HG03025 (cell line): ENCODE data around the gene DUOX2.
"Not testable (repeated sequence)": the region's sequence is repeated elsewhere in the genome, so short reads cannot be mapped to it uniquely, and the experiment has no call there.

Experiments
- ATAC-seq: cut with Tn5 transposase; IDR thresholded peaks from one replicate; pipeline ENCODE4 v1.9.1; 2021; ENCODE audit warnings: mild to moderate bottlenecking, moderate library complexity; ENCODE audit not compliant: unreplicated experiment, low FRiP score

DUOX2 gene

DNA sequence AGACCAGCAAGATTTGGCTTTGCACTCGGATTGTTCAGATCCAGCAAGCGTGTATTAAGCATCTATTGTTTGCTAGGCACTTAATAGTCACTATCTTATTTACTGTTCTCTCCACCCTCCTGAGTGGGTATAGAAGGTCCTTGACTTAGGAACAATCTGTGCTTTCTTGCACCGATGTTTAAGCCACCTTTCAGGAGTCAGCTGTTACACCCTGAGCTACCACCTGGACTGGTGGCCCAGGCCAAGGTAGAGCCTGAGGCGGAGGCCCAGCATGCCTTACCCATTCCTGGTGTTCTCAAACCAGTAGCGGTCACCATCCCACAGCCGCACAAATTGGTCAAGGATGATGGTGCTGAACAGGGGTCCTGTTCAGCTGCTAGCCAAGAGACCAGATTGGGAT lies 25.8 kb upstream of the DUOX2 start:
- no peak for ATAC-seq

DNA sequence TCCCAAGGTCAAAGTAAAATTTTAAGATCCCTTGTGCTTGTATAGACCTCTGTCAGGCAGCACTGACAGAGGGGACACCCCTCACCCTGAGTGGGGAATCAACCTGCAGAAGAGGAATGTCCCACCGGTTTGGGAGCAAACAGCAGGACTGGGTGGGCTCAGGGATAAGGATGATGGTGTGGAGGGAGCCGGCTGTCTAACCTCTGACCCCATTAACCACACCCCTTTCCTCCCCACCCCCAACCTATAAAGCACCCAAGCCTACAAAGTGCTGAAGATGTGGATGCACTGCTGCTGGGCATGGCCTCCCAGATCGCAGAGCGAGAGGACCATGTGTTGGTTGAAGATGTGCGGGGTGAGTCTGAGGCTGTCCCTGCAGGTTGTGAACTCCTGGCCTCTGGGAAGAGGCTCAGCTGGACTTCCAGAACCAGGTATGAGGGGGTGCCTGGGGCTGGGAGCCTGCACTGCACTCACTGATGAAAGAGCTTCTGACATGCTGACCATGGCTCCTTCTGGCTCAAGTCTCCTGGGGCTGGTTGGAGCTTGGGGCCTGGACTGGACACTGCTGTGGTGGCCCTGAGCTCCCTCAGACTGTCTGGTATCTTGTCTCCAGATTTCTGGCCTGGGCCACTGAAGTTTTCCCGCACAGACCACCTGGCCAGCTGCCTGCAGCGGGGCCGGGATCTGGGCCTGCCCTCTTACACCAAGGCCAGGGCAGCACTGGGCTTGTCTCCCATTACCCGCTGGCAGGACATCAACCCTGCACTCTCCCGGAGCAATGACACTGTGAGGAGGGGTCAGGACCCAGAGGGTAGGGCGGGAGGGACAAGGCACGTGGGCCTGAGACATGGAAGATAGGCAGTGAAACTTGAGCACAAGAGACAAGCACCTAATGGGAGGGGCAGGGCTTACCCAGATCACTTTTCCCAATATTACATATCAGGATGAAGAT lies 25.1 kb upstream of the DUOX2 start:
- ATAC-seq, result no peak

DNA sequence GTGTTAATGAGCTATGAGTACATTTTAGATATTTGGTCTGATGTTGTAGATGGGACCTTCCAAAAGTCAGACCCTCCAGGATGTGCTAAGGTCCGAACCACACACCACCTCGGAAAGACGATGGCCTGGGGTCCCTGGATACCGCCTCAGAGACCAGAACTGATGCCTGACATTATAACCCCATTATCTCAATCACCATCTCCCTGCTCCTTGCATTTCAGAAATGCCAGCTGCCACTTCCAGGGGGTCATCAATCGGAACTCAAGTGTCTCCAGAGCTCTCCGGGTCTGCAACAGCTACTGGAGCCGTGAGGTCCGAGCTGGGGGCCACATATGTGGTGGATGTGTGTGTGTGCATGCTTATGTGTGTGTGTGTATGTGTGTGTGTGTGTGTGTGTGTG lies 23.7 kb upstream of the DUOX2 start:
- ATAC-seq, result no peak

DNA sequence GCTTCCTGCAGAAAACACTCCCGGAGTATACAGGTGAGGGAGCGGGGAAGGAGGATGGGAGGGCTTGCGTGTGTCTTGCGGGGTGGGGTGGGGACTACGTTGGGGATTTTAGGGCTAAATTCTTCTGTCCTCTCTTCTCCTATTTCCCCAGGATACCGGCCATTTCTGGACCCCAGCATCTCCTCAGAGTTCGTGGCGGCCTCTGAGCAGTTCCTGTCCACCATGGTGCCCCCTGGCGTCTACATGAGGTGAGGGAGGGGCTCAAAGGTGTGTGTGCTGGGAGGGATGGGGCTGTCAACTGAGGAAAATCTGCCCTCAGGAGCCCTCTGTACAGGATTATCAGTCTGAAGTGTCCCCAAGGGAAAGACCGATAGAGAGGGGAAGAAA lies 22.4 kb upstream of the DUOX2 start:
- ATAC-seq, result no peak

DNA sequence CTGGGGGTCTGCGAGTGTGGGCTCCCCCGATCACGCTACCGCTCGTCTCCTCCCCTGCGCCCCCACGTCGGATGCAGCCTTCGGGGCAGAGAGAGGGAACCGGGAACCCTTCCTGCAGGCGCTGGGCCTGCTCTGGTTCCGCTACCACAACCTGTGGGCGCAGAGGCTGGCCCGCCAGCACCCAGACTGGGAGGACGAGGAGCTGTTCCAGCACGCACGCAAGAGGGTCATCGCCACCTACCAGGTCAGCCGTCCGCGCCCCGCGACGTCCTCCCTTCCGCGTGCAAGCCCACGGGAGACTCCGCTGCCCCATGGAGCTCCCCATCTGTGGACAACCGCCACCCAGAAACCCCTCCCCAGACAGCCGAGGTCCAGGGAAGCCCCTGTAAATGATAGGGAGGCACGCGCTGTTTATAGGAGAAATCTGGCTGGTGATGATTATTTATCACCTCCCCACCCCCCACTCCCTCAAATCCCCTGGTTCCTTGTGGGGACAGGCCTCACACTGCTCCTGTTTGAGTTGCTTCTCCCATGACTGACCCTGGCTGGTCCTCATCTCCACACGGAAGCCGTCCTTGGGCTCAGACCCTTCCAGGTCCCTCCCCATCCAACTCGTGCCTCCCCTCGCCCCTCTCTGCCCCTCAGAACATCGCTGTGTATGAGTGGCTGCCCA lies 21.9 kb upstream of the DUOX2 start:
- not testable (repeated sequence) for ATAC-seq

DNA sequence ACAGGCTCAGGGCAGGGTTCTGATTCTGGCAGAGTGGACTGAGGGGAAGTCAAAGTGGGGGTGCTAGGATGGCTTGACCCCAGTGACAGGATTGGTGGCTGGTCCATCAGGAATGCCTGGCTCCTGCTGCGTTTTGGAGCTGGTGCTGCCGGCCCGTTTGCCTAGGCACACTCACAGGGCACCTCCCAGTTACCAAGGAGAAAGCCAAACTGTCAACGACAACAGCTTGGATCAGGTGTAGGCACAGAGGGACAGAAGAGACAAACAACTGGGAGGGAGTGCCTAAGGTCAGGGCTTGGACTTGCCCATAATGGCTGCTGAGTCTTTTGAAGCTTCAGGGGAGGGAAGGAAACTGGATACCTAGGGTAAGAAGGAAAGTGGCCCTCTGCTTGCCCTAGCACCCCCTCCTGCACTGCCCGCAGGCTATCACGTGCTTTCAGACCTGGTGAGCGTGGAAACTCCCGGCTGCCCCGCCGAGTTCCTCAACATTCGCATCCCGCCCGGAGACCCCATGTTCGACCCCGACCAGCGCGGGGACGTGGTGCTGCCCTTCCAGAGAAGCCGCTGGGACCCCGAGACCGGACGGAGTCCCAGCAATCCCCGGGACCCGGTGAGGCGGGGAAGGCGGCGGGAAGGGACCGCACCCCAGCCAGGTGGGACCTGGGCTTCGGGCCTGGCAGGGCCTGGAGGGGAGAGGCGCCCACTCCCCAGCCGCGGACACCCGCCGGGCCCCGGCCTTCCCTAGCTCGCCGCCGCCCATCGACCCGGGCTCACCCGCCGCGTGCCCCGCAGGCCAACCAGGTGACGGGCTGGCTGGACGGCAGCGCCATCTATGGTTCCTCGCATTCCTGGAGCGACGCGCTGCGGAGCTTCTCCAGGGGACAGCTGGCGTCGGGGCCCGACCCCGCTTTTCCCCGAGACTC lies 21.0 kb upstream of the DUOX2 start:
- no peak for ATAC-seq

DNA sequence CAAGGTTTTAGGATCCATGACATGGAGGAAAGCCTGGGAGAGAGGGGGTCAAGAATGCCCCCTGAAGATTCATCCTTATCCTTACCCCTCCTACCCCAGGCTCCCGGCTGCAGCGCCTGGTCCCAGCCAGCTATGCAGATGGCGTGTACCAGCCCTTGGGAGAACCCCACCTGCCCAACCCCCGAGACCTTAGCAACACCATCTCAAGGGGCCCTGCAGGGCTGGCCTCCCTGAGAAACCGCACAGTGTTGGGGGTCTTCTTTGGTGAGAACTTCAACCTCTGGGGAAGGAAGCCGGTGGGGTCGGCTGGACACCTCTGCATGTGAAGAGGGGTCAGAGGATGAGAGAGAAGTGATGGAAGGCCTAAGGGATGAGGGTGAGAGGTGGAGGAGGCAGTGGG lies 20.1 kb upstream of the DUOX2 start:
- no peak for ATAC-seq

DNA sequence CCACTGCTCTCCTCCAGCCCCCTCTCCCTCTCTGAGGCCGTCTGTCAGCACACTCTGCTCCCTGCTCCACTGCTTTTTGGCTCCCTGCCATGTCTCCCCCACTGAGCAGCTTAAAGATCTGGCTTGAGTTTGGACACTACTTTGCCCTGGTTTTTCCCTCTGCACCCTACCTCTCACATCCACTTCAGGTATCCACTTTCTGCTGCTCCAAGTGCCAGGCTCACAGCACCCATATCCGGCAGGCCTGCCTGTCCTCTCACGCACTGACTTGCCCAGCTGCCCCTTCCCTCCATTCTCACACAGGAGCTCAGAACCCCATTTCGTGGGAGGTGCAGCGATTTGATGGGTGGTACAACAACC lies 19.6 kb upstream of the DUOX2 start:
- ATAC-seq, result no peak

DNA sequence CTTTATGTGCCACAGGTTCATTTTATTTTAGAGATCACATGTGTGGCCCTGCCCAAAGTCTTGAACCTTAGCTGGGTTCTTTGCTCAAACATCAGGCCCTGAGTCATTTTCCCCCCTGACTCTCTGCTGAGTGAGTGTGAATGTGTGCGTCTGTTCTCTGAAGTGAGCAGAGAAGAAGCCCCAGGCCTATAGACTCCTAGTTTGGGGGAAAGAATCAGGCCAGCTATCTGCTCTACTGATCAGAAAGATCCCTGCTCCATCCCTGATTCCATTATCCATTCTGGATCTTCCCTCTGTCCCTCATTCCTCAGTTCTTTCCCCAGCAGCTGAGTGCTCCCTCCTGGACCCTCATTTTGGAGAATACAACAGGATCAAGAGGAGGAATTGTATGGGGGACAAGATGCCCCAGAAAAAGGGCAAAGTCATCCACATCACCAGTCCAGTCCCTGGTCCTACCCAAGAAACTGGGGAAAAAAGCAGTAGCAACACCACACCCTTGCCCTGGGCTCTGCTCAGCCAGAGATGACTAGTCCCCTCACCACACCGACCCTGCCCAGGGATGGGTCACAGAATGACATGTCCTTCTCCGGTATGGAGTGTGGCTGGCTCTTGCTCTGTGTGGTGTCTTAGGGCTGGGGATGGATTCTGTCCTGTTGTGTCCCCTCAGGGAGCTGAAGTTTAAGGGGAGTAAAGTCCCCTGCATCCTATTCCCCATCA lies 19.0 kb upstream of the DUOX2 start:
- ATAC-seq, result no peak

DNA sequence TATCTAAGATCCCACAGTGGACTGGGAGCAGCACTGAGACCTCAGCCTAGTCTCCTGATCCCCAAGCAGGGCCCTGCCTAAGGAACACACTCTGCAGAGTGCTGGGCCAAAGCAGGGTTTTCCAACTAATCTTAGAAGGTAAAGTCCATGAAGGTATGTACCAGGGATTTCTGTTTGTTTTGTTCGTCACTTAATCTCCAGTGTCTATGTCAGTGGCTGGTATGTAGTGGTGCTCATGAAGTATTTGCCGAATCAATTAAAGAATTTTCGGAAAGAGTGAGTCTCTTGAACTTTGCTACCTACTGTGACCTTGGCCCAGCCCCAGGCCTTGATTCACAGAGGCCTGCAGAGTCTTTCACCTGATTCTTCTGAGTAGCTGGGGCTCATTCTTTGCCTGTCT lies 17.5 kb upstream of the DUOX2 start:
- no peak for ATAC-seq

DNA sequence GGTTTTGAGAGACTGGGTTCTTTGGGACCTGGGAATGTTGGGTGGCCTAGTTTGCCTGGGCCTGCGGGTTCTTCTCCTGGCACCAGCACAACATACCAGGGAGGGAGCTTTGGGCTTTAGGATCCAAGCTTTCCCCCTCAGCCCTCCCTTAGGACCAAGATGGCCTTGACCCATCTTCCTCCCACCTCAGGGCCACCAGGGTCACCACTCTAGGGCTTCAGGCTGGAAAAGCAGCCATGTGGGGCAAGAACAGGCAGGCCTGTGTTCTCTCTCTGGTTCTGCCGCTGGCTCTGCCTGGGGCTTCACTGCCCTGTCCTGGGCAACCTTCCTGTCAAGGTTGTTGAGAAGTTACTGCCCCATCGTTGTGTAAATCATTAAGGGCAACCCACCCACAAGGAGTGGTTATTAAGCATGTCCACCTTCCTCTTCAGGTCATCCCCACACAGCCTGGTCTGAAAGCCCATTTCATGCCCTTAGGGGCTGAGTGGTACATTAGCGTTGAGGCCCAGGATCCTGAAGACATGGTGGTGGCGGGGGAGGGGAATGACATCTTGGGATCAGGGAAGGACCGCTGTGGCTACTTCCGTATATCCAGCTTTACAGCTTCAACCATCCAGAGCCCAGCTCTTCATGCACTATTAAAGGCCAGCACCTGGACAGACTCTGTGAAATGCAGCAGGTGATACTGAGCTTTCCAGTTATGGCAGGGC lies 16.5 kb upstream of the DUOX2 start:
- no peak for ATAC-seq

DNA sequence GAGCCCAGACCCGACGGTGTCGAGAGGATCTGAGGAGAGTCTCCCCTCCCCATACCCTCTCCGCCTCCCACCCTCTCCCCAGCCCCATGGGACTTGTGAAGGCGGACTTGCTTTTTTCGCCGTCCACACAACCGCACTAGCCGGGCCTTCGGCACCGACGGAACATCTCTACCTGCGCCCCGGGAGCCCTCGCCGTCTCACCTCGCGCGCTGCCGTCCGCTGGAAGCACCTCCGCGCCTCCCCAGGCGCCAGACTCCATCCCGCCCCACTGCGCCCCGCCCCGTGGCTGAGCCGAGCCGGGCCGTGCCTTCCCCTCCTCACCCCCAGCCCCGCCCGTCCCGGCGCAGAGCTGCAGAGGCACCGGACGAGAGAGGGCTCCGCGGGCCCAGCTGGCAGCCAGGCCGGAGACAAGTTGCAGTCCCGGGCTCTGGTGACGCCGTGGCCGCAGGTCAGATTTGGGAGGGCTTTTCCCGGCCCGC lies 15.7 kb upstream of the DUOX2 start, which contains the start of the genes DUOX1 and DUOXA1:
Gene DUOX1, plus strand, starts transcription at position 344 of the 479 bp plus-strand sequence. CDS start 1,973 bp downstream, outside the sequence.
Gene DUOXA1, minus strand, starts transcription at position 229 of the 479 bp plus-strand sequence. CDS start 6,865 bp downstream, outside the sequence.
- ATAC-seq, result no peak

DNA sequence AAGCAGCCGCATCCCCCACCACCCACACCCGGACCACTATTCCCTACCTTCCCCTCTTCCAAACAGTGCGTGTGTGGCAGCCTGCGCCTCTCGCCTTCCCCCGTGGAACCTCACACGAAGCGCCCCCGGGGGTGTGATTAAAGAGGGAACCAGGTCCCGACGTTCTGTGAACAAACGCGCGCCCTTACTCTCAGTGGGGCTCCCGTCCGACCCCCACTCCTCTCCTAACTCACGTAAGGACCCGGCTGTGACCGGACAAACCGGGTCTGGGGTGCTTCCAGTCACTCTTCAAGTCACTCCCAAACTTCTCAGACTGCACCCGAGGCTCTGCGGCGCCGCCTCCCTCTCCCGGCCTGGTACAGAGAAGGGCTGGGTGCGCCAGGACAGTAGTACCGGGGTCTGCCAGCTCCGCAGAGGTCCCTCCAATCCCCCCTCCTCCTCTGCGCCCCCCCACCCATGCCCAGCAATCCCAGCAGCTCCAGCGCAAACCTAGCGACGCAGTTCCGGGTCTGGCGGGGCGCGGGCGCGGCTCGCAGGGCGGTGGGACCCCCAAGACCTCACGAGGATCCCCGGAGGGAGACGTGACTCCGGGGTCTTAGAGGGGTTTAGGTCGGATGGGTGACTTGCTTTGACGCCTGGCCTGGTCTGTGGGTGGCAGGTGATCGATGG lies 15.1 kb upstream of the DUOX2 start:
- ATAC-seq, result no peak

DNA sequence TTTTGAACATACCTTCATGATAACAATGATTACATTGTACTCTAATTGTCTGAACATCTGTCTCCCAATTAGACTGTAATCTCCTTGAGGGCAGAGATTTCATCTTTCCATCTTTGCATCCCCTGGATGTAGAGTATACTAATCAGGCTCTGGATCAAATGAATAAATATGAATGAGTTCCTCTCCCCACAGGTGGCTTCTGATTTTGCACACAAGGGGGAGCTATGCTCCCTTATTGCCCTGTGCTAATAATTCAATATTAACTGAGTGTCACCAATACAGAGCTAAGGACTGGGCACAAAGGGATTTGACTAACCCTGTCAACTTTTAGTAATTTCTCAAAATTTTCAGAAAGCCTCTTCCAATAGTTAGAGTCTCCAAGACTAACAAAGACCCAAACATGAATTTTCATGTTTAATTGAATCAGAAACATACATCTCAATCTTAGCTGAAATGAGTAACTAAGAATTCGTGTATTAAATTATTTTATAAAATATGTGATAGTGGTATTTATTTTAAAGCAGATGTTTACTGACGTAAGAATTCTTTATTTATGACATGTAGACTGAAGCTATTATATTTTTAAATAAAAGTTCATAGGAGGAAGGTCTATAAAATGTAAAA lies 12.7 kb upstream of the DUOX2 start:
- no peak for ATAC-seq

DNA sequence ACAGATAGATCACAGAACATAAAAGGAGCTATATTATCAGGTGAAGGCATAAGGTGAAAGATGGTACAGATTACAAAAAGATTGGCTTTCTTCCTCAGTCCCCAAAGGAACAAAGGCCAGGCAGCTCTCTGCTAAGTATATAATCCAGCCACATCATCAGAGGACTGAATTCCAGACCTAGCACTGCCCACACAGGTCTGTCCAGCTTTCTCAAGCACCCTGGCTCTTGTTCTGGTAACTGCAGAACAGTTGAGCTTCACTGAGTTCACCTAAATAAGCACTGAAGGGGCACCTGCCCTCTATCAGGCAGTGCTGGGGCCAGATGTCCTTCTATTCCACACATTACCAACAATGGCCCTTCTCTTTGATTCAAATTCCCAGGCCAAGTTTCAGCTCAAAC lies 9.4 kb upstream of the DUOX2 start:
- no peak for ATAC-seq

DNA sequence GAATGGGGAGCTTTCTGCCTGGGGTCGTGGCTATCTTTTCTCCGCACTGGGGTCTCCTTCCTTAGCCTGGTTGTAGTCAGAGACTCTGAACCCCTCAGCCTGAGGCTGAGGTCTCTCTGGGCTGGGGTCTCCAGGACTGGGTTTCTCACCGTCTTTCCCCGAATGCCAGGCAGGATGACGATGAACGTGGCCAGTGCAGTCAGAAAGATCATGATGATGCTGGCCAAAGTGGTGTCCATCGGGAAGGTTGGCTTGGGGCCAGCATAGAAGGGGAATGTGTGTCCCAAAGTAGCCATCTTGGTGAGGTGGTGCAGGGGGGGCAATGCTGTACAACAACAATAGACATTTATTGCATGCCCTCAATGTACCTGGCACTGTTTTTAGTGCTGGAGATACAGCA lies 8.7 kb upstream of the DUOX2 start:
- no peak for ATAC-seq

DNA sequence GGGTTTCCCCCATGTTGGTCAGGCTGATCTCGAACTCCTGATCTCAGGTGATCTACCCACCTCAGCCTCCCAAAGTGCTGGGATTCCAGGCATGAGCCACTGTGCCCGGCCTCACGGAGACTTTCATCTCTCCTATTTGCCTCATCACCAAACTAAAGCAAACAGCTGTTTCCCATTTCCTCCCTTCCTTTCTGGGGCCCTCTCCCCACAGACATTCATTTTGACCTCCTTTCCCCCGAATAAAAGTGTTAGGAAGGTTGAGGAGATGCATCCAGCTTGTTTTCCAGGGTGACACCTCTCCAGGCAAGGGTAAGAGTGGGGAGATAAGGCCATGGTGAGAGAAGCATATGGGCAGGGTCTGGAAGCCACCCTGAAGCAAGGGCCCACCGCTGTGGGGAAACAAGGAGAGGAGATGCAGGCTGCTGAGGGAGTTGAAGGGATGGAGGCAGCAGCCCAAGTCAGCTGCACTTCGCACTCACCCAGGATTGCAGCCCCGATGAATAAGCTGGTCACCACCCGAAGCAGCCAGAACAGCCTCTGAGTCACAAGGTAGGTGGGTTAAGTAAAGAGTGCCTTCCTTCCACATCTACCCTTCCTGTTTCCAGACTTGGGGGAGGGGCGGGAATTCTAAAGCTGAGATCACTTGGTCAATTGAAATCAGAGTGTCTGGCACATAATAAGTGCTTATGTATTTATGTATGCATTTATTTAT lies 7.9 kb upstream of the DUOX2 start:
- ATAC-seq, result no peak

DNA sequence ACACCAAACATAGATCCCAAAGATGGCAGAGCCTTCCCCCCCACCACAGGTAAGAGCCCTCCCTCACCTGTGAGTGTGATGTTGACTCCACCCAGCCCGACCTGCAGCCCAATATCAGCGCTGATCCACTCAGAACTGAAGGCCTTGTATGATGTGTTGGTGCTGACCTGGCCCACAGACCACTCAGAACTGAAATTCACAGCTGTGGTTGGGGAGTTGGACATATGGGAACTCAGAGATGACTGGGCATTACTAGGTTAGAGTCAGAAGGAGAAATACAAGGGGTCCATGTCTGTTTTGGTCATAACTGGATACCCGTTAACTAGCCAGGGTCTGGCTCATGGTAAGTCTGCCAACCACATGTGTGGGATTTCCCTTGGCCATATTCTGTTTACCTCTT lies 7.0 kb upstream of the DUOX2 start:
- ATAC-seq, result no peak
